HepG2 (cell line): Measurements from ENCODE around the gene RAB34. TPM values are rescaled to one million over a fixed set of nuclear protein-coding genes. Genes with fewer than 3 reads are reported as not detected.

Experiments used
- ATF5 ChIP-seq: sonication (generic); formaldehyde crosslinking; IDR thresholded peaks from 2 replicates; pipeline ENCODE4 v1.4.0; 2020; ENCODE audit warnings: mild to moderate bottlenecking, low read depth, missing genetic modification reagents
- ELF1 ChIP-seq: sonication (generic); formaldehyde crosslinking; IDR thresholded peaks from 2 replicates; pipeline ENCODE4 v1.4.0; 2020; ENCODE audit warnings: missing genetic modification reagents
- ELF3 ChIP-seq: IDR thresholded peaks from 2 replicates; pipeline ENCODE4 v1.6.1; 2016; ENCODE audit warnings: missing genetic modification reagents, missing compliant biosample characterization
- ESRRA ChIP-seq: sonication (generic); formaldehyde crosslinking; IDR thresholded peaks from 2 replicates; pipeline ENCODE4 v1.5.1; 2020; ENCODE audit warnings: mild to moderate bottlenecking, low read depth, missing genetic modification reagents
- HINFP ChIP-seq: sonication (generic); formaldehyde crosslinking; IDR thresholded peaks from 2 replicates; pipeline ENCODE4 v1.4.0; 2020; ENCODE audit warnings: low read depth, mild to moderate bottlenecking, missing genetic modification reagents
- KDM2A ChIP-seq: sonication (generic); formaldehyde crosslinking; IDR thresholded peaks from 2 replicates; pipeline ENCODE4 v1.4.0; 2020; ENCODE audit warnings: low read depth, missing genetic modification reagents, borderline replicate concordance
- MAFG ChIP-seq: sonication (generic); formaldehyde crosslinking; IDR thresholded peaks from 2 replicates; pipeline ENCODE4 v1.5.1; 2020; ENCODE audit warnings: mild to moderate bottlenecking, missing genetic modification reagents
- MBNL3 ChIP-seq: fragments of 250-450 bp; sonication (Bioruptor Pico); conservative IDR thresholded peaks from 2 replicates; pipeline ENCODE4 v1.8.0; 2022; ENCODE audit warnings: mild to moderate bottlenecking, inconsistent platforms
- MXD4 ChIP-seq: IDR thresholded peaks from 2 replicates; pipeline ENCODE4 v1.6.1; 2016; ENCODE audit warnings: mild to moderate bottlenecking, missing biosample characterization, missing genetic modification reagents
- PBX2 ChIP-seq: IDR thresholded peaks from 2 replicates; pipeline ENCODE4 v1.6.1; 2016; ENCODE audit warnings: control low read depth
- SNAPC5 ChIP-seq: sonication (generic); formaldehyde crosslinking; IDR thresholded peaks from 2 replicates; pipeline ENCODE4 v1.8.1; 2023; ENCODE audit warnings: mild to moderate bottlenecking, missing genetic modification reagents, borderline replicate concordance
- SPEN ChIP-seq: sonication (generic); formaldehyde crosslinking; IDR thresholded peaks from 2 replicates; pipeline ENCODE4 v1.5.1; 2020; ENCODE audit warnings: low read depth, mild to moderate bottlenecking, missing genetic modification reagents
- TCF12 ChIP-seq, 2 experiments: fragments of 450-650 bp in 1 of 2; sonication (generic) in 1 of 2; formaldehyde crosslinking in 1 of 2; IDR thresholded peaks; 2 replicates each; pipeline versions ENCODE4 v1.6.1 to v1.8.0; 2017 to 2022; ENCODE audit warnings: antibody characterized with exemption in 1 of 2, mild to moderate bottlenecking in 1 of 2, missing genetic modification reagents in 1 of 2, moderate library complexity in 1 of 2
- THRA ChIP-seq: sonication (generic); formaldehyde crosslinking; IDR thresholded peaks from 2 replicates; pipeline ENCODE4 v1.4.0; 2020; ENCODE audit warnings: missing genetic modification reagents, borderline replicate concordance
- TSC22D2 ChIP-seq: sonication (generic); formaldehyde crosslinking; IDR thresholded peaks from 2 replicates; pipeline ENCODE4 v1.5.1; 2020; ENCODE audit warnings: missing genetic modification reagents, mild to moderate bottlenecking, borderline replicate concordance
- ZNF124 ChIP-seq: sonication (generic); formaldehyde crosslinking; IDR thresholded peaks from 2 replicates; pipeline ENCODE4 v1.4.0; 2020; ENCODE audit warnings: missing genetic modification reagents
- ZNF296 ChIP-seq: sonication (generic); formaldehyde crosslinking; conservative IDR thresholded peaks from 2 replicates; pipeline ENCODE4 v1.5.0; 2020; ENCODE audit warnings: mild to moderate bottlenecking, missing genetic modification reagents
- ZNF564 ChIP-seq: sonication (generic); formaldehyde crosslinking; IDR thresholded peaks from 2 replicates; pipeline ENCODE4 v1.8.1; 2023; ENCODE audit warnings: mild to moderate bottlenecking, missing genetic modification reagents
- ZNF777 ChIP-seq: sonication (generic); formaldehyde crosslinking; IDR thresholded peaks from 2 replicates; pipeline ENCODE4 v1.4.0; 2020; ENCODE audit warnings: missing genetic modification reagents
- ZNF781 ChIP-seq: sonication (generic); formaldehyde crosslinking; IDR thresholded peaks from 2 replicates; pipeline ENCODE4 v1.5.1; 2020; ENCODE audit warnings: borderline replicate concordance, mild to moderate bottlenecking, missing genetic modification reagents; ENCODE audit errors: not compliant biosample characterization
- ZNF891 ChIP-seq: sonication (generic); formaldehyde crosslinking; IDR thresholded peaks from 2 replicates; pipeline ENCODE4 v1.5.0; 2020; ENCODE audit warnings: mild to moderate bottlenecking, missing genetic modification reagents
- polyA plus RNA-seq, 8 experiments: library from polyadenylated mRNA; depleted of rRNA in 3 of 8; stranded (reverse) in 7 of 8; unstranded in 1 of 8; fragments of >200 nt; fragmentation: Illumina TruSeq in 4 of 8; extraction: Trizol in 4 of 8; gene quantifications; 2 replicates each; pipeline versions ENCODE4 v1.2.1 to v1.2.3, GENCODE V29; 2011 to 2016; ENCODE audit warnings: low read depth in 4 of 8, missing spikeins in 1 of 8, mixed read lengths in 1 of 8; ENCODE audit not compliant: insufficient read depth in 1 of 8
- total RNA-seq, 5 experiments: library from RNA; depleted of rRNA; stranded (reverse); fragments of >200 nt; fragmentation: Illumina TruSeq; extraction: Trizol; gene quantifications; 2 replicates each; pipeline ENCODE4 v1.2.3, GENCODE V29; 2016; ENCODE audit warnings: low read depth in 1 of 5

RAB34 gene
- total and polyA plus RNA-seq, 2 of the 13 experiments (the other 11 are each of a cell fraction or from before 2014, with no cell fraction given), result 0.49 TPM; not detected in 1

- TF ChIP-seq HINFP (CRISPR knock-in tag) (peak; percentile 27; the same call in 1 of the 2 replicates), KDM2A (peak; percentile 78), ESRRA (CRISPR knock-in tag) (peak; percentile 42; the same call in 1 of the 2 replicates), MBNL3 (CRISPR knock-in tag) (no peak), ZNF124 (CRISPR knock-in tag) (peak; percentile 55; the same call in 1 of the 2 replicates), ZNF891 (CRISPR knock-in tag) (peak; percentile 33), MAFG (CRISPR knock-in tag) (no peak), THRA (CRISPR knock-in tag) (0 out of 2 replicates have a peak, but pooled peaks have one; percentile 48), TCF12 (IDR thresholded peaks at IDR 0.05) (no peak), TCF12 (CRISPR knock-in tag; IDR thresholded peaks at IDR 0.05) (0 out of 2 replicates have a peak, but pooled peaks have one; percentile 12), ZNF777 (CRISPR knock-in tag) (no peak), SPEN (CRISPR knock-in tag) (peak; percentile 53; the same call in 1 of the 2 replicates), ZNF564 (CRISPR knock-in tag) (0 out of 2 replicates have a peak, but pooled peaks have one; percentile 25), ZNF781 (CRISPR knock-in tag) (no peak), TSC22D2 (CRISPR knock-in tag) (no peak), MXD4 (CRISPR knock-in tag) (no peak; the same call in 1 of the 2 replicates), ATF5 (CRISPR knock-in tag) (no peak), SNAPC5 (CRISPR knock-in tag) (0 out of 2 replicates have a peak, but pooled peaks have one; percentile 61), ELF3 (CRISPR knock-in tag) (peak; percentile 51; the same call in 1 of the 2 replicates), PBX2 (no peak), ELF1 (CRISPR knock-in tag) (peak; percentile 8; the same call in 1 of the 2 replicates), ZNF296 (no peak)
Observed at GRCh38 chr17:28710861-28711722, 6.6 kb downstream of the RAB34 start (continued).
